ENCODE results near the gene C7. TPM values are rescaled to one million over a fixed set of nuclear protein-coding genes. Genes with fewer than 3 reads are reported as not detected.

Gene C7
- total RNA-seq, 1 experiment from 2014 or later, result not detected

- in situ Hi-C loops (cut with HindIII; ENCODE audit: low sequenced_read_pairs), result no loop called here
- DNase-seq (ENCODE audit: low spot score), result no peak
These were observed 5.5 kb downstream of the C7 start for GRCh38 chr5:40914835-40915234.

- no peak for DNase-seq (ENCODE audit: low spot score)
- in situ Hi-C loops (cut with HindIII; ENCODE audit: low sequenced_read_pairs), result no loop called here
These were observed 6.1 kb downstream of the C7 start for GRCh38 chr5:40915341-40915926.

GRCh38 chr5:40916226-40916625 is 6.9 kb downstream of the C7 start:
- no peak for DNase-seq (ENCODE audit: low spot score)
- in situ Hi-C loops (cut with HindIII; ENCODE audit: low sequenced_read_pairs), result no loop called here

GRCh38 chr5:40928886-40929448 is 19.7 kb downstream of the C7 start:
- no peak for DNase-seq (ENCODE audit: low spot score)
- in situ Hi-C loops (cut with HindIII; ENCODE audit: low sequenced_read_pairs), result no loop called here

- in situ Hi-C loops (cut with HindIII; ENCODE audit: low sequenced_read_pairs), result no loop called here
These were observed 23.5 kb downstream of the C7 start for GRCh38 chr5:40932766-40933165.

GRCh38 chr5:40937075-40937474 is 27.8 kb downstream of the C7 start:
- DNase-seq (ENCODE audit: low spot score), result no peak
- in situ Hi-C loops (cut with HindIII; ENCODE audit: low sequenced_read_pairs), result no loop called here

More at GRCh38 chr5:40932766-40933165, 23.5 kb downstream of the C7 start:
- no peak for DNase-seq (ENCODE audit: low spot score)

- in situ Hi-C loops (cut with HindIII; ENCODE audit: low sequenced_read_pairs), result no loop called here
- DNase-seq (ENCODE audit: low spot score), result no peak
These were observed 30.5 kb downstream of the C7 start for GRCh38 chr5:40939753-40940152.

GRCh38 chr5:40945111-40945510 is 35.8 kb downstream of the C7 start:
- in situ Hi-C loops (cut with HindIII; ENCODE audit: low sequenced_read_pairs), result no loop called here
- DNase-seq (ENCODE audit: low spot score), result no peak

- in situ Hi-C loops (cut with HindIII; ENCODE audit: low sequenced_read_pairs), result no loop called here
- DNase-seq (ENCODE audit: low spot score), result no peak
These were observed 46.0 kb downstream of the C7 start for GRCh38 chr5:40955313-40955712.

- in situ Hi-C loops (cut with HindIII; ENCODE audit: low sequenced_read_pairs), result no loop called here
- no peak for DNase-seq (ENCODE audit: low spot score)
These were observed 47.8 kb downstream of the C7 start for GRCh38 chr5:40957048-40957447.

- in situ Hi-C loops (cut with HindIII; ENCODE audit: low sequenced_read_pairs), result no loop called here
- no peak for DNase-seq (ENCODE audit: low spot score)
These were observed 49.5 kb downstream of the C7 start for GRCh38 chr5:40958811-40959210.

- no peak for DNase-seq (ENCODE audit: low spot score)
- in situ Hi-C loops (cut with HindIII; ENCODE audit: low sequenced_read_pairs), result no loop called here
These were observed 50.7 kb downstream of the C7 start for GRCh38 chr5:40960037-40960436.

- in situ Hi-C loops (cut with HindIII; ENCODE audit: low sequenced_read_pairs), result no loop called here
- no peak for DNase-seq (ENCODE audit: low spot score)
These were observed 53.1 kb downstream of the C7 start for GRCh38 chr5:40962207-40962955.

- no peak for DNase-seq (ENCODE audit: low spot score)
- in situ Hi-C loops (cut with HindIII; ENCODE audit: low sequenced_read_pairs), result no loop called here
These were observed 63.1 kb downstream of the C7 start for GRCh38 chr5:40972434-40972833.

GRCh38 chr5:40973364-40974004 is 64.2 kb downstream of the C7 start:
- in situ Hi-C loops (cut with HindIII; ENCODE audit: low sequenced_read_pairs), result no loop called here
- no peak for DNase-seq (ENCODE audit: low spot score)

GRCh38 chr5:40976041-40976440 is 66.7 kb downstream of the C7 start:
- in situ Hi-C loops (cut with HindIII; ENCODE audit: low sequenced_read_pairs), result no loop called here
- DNase-seq (ENCODE audit: low spot score), result no peak

- DNase-seq (ENCODE audit: low spot score), result no peak
- in situ Hi-C loops (cut with HindIII; ENCODE audit: low sequenced_read_pairs), result no loop called here
These were observed 67.5 kb downstream of the C7 start for GRCh38 chr5:40976836-40977235.

GRCh38 chr5:40981420-40981819 is 72.1 kb downstream of the C7 start:
- in situ Hi-C loops (cut with HindIII; ENCODE audit: low sequenced_read_pairs), result no loop called here
- no peak for DNase-seq (ENCODE audit: low spot score)

GRCh38 chr5:40983781-40984180 is 74.5 kb downstream of the C7 start:
- DNase-seq (ENCODE audit: low spot score), result no peak
- in situ Hi-C loops (cut with HindIII; ENCODE audit: low sequenced_read_pairs), result no loop called here

- DNase-seq (ENCODE audit: low spot score), result no peak
- in situ Hi-C loops (cut with HindIII; ENCODE audit: low sequenced_read_pairs), result no loop called here
These were observed 75.6 kb downstream of the C7 start for GRCh38 chr5:40984884-40985283.
